H1 (cell line): ENCODE results near the gene COL4A2. TPM values are rescaled to one million over a fixed set of nuclear protein-coding genes. Genes with fewer than 3 reads are reported as not detected.

Experiments used
- CTCF ChIA-PET: fragments of 300-600 bp; sonication (Branson Sonifier 250); formaldehyde crosslinking; loops from one replicate; lab custom pipeline; 2021; ENCODE audit not compliant: partially characterized antibody; lab: Charles Lee
- POLR2A ChIA-PET: fragments of 300-600 bp; sonication (Branson Sonifier 250); formaldehyde crosslinking; loops from one replicate; lab custom pipeline; 2021; ENCODE audit warnings: inconsistent platforms; ENCODE audit not compliant: partially characterized antibody; lab: Charles Lee
- DNase-seq, 2 experiments: peaks; one replicate each; pipeline versions ENCODE4 v3.0.0 to v3.0.0-alpha.2; 2010 to 2022; ENCODE audit warnings: low spot score in 2 of 2, low read depth in 1 of 2, mixed read lengths in 1 of 2
- FAIRE-seq: peaks from 2 replicates; lab custom pipeline; 2011; peaks lifted over from hg19 to GRCh38; lab: Jason Lieb, UNC
- H2AFZ ChIP-seq: 2 replicates; pipeline ENCODE4 v1.8.1; 2012; ENCODE audit warnings: low read length, inconsistent platforms
- H2AK5ac ChIP-seq: 2 replicates; pipeline ENCODE4 v1.6.1; 2013; ENCODE audit warnings: low read depth, low read length
- H2BK120ac ChIP-seq: replicated peaks from 2 replicates; pipeline ENCODE3; 2013; ENCODE audit warnings: low read depth, low read length, inconsistent platforms
- H2BK12ac ChIP-seq: 2 replicates; pipeline ENCODE4 v1.6.1; 2013; ENCODE audit warnings: low read depth, low read length
- H2BK15ac ChIP-seq: 2 replicates; pipeline ENCODE4 v1.6.1; 2013; ENCODE audit warnings: low read length
- H2BK20ac ChIP-seq: 2 replicates; pipeline ENCODE4 v1.6.1; 2013; ENCODE audit warnings: low read length
- H2BK5ac ChIP-seq: 2 replicates; pipeline ENCODE4 v1.6.1; 2013; ENCODE audit warnings: low read depth, low read length
- H3K14ac ChIP-seq: 2 replicates; pipeline ENCODE4 v1.6.1; 2013; ENCODE audit warnings: inconsistent platforms; ENCODE audit not compliant: insufficient read length
- H3K18ac ChIP-seq: 2 replicates; pipeline ENCODE4 v1.6.1; 2013; ENCODE audit warnings: low read length; ENCODE audit errors: extremely low read depth
- H3K23ac ChIP-seq: 2 replicates; pipeline ENCODE4 v1.6.1; 2013; ENCODE audit warnings: inconsistent platforms; ENCODE audit not compliant: insufficient read length
- H3K23me2 ChIP-seq: 2 replicates; pipeline ENCODE4 v1.6.1; 2013; ENCODE audit warnings: low read depth, low read length
- H3K27ac ChIP-seq: 2 replicates; pipeline ENCODE4 v1.6.1; 2011; ENCODE audit warnings: low read depth, low read length, inconsistent platforms
- H3K27me3 ChIP-seq, 4 experiments: replicated peaks in 1 of 4; 1 replicate in 1 of 4; 2 replicates in 3 of 4; pipeline versions ENCODE4 v1.6.1 to v1.8.1; 2011 to 2013; ENCODE audit warnings: low read length in 3 of 4, mild to moderate bottlenecking in 3 of 4, inconsistent platforms in 2 of 4, mixed read lengths in 2 of 4, moderate library complexity in 1 of 4; ENCODE audit not compliant: control insufficient read depth in 3 of 4, insufficient read depth in 3 of 4; ENCODE audit errors: extremely low read depth in 1 of 4
- H3K36me3 ChIP-seq, 4 experiments: 2 replicates each; pipeline versions ENCODE4 v1.6.1 to v1.8.1; 2011 to 2013; ENCODE audit warnings: mild to moderate bottlenecking in 4 of 4, low read length in 3 of 4, moderate library complexity in 2 of 4, control low read depth in 1 of 4, inconsistent platforms in 1 of 4; ENCODE audit not compliant: insufficient read depth in 4 of 4, control insufficient read depth in 2 of 4
- H3K4ac ChIP-seq: replicated peaks from 2 replicates; pipeline ENCODE3; 2013; ENCODE audit warnings: low read length, low read depth, mixed read lengths, inconsistent platforms; ENCODE audit not compliant: insufficient read length
- H3K4me1 ChIP-seq, 4 experiments: replicated peaks in 1 of 4; 1 replicate in 1 of 4; 2 replicates in 3 of 4; pipeline versions ENCODE4 v1.6.1 to v1.8.1; 2011 to 2013; ENCODE audit warnings: low read length in 3 of 4, inconsistent platforms in 2 of 4, mixed read lengths in 1 of 4; ENCODE audit not compliant: insufficient read depth in 4 of 4, control insufficient read depth in 3 of 4
- H3K4me2 ChIP-seq, 2 experiments: 2 replicates each; pipeline versions ENCODE4 v1.6.1 to v1.8.1; 2011 to 2013; ENCODE audit warnings: low read depth in 2 of 2, low read length in 2 of 2, control low read depth in 1 of 2, inconsistent platforms in 1 of 2, mild to moderate bottlenecking in 1 of 2; ENCODE audit not compliant: insufficient read depth in 1 of 2
- H3K4me3 ChIP-seq, 4 experiments: fragments of 200-600, 300-600 bp in 1 of 4; sonication (generic), shearing (Covaris generic), sonication (Bioruptor Twin) in 1 of 4; 2 replicates each; pipeline versions ENCODE4 v1.5.1 to v1.8.1; 2011 to 2016; ENCODE audit warnings: low read length in 4 of 4, low read depth in 3 of 4, control low read depth in 2 of 4, inconsistent platforms in 2 of 4, mild to moderate bottlenecking in 2 of 4, mixed read lengths in 1 of 4, moderate library complexity in 1 of 4; ENCODE audit not compliant: insufficient read depth in 2 of 4; ENCODE audit errors: extremely low read depth in 1 of 4
- H3K56ac ChIP-seq: replicated peaks from 2 replicates; pipeline ENCODE3; 2013; ENCODE audit warnings: low read depth, mild to moderate bottlenecking, mixed read lengths, low read length, inconsistent platforms; ENCODE audit not compliant: insufficient read length
- H3K79me1 ChIP-seq: 2 replicates; pipeline ENCODE4 v1.6.1; 2013; ENCODE audit warnings: low read depth, low read length, control low read depth
- H3K79me2 ChIP-seq, 2 experiments: 2 replicates each; pipeline versions ENCODE4 v1.6.1 to v1.8.1; 2012 to 2013; ENCODE audit warnings: low read length in 2 of 2, mild to moderate bottlenecking in 2 of 2, inconsistent platforms in 1 of 2; ENCODE audit not compliant: insufficient read depth in 2 of 2, control insufficient read depth in 1 of 2
- H3K9ac ChIP-seq, 4 experiments: replicated peaks in 1 of 4; 1 replicate in 1 of 4; 2 replicates in 3 of 4; pipeline versions ENCODE4 v1.6.1 to v1.8.1; 2011 to 2013; ENCODE audit warnings: low read depth in 3 of 4, low read length in 3 of 4, control low read depth in 2 of 4, mild to moderate bottlenecking in 2 of 4, moderate library complexity in 2 of 4, inconsistent platforms in 1 of 4; ENCODE audit errors: extremely low read depth in 1 of 4
- H3K9me3 ChIP-seq, 2 experiments: 2 replicates each; pipeline versions ENCODE4 v1.6.1 to v1.8.1; 2012 to 2013; ENCODE audit warnings: mild to moderate bottlenecking in 2 of 2, moderate library complexity in 2 of 2, control low read depth in 1 of 2, inconsistent platforms in 1 of 2, low read depth in 1 of 2, low read length in 1 of 2, mixed read lengths in 1 of 2; ENCODE audit not compliant: insufficient read depth in 2 of 2
- H4K20me1 ChIP-seq, 2 experiments: replicated peaks in 1 of 2; 2 replicates each; pipeline versions ENCODE3 to v1.8.1; 2011 to 2013; ENCODE audit warnings: inconsistent platforms in 2 of 2, low read length in 2 of 2, mild to moderate bottlenecking in 1 of 2; ENCODE audit not compliant: insufficient read depth in 2 of 2, control insufficient read depth in 1 of 2
- H4K5ac ChIP-seq: 2 replicates; pipeline ENCODE4 v1.6.1; 2013; ENCODE audit warnings: low read length, low read depth, mixed read lengths, inconsistent platforms; ENCODE audit not compliant: insufficient read length
- H4K8ac ChIP-seq: 2 replicates; pipeline ENCODE4 v1.8.0; 2013; ENCODE audit warnings: mild to moderate bottlenecking, moderate library complexity, low read length, inconsistent platforms; ENCODE audit not compliant: insufficient read depth; ENCODE audit errors: extremely low read depth
- H4K91ac ChIP-seq: replicated peaks from 2 replicates; pipeline ENCODE3; 2013; ENCODE audit warnings: low read length, mixed read lengths, inconsistent platforms; ENCODE audit not compliant: insufficient read length
- CHD1 ChIP-seq: IDR thresholded peaks from 2 replicates; pipeline ENCODE4 v1.6.1; 2012; ENCODE audit warnings: low read depth, low read length, improper control_type of control experiment
- CREB1 ChIP-seq: IDR thresholded peaks from 2 replicates; pipeline ENCODE4 v1.6.1; 2012; ENCODE audit warnings: inconsistent platforms
- HDAC2 ChIP-seq, 2 experiments: fragments of 300-600 bp in 1 of 2; sonication (generic) in 1 of 2; IDR thresholded peaks; 2 replicates each; pipeline ENCODE4 v1.6.1; 2011 to 2012; ENCODE audit warnings: low read depth in 2 of 2, low read length in 2 of 2, mild to moderate bottlenecking in 2 of 2, moderate library complexity in 2 of 2, borderline replicate concordance in 1 of 2, inconsistent platforms in 1 of 2
- POLR2A ChIP-seq, 2 experiments: IDR thresholded peaks; 1 replicate in 1 of 2; 2 replicates in 1 of 2; pipeline ENCODE4 v1.6.1; 2011; ENCODE audit warnings: low read depth in 2 of 2, low read length in 2 of 2, mild to moderate bottlenecking in 2 of 2; ENCODE audit errors: control extremely low read depth in 1 of 2
- POLR2AphosphoS5 ChIP-seq: IDR thresholded peaks from 2 replicates; pipeline ENCODE4 v1.6.1; 2011; ENCODE audit warnings: low read depth, low read length
- SP4 ChIP-seq: IDR thresholded peaks from 2 replicates; pipeline ENCODE4 v1.6.1; 2012; ENCODE audit warnings: low read length, inconsistent platforms
- TBP ChIP-seq: IDR thresholded peaks from 2 replicates; pipeline ENCODE4 v1.6.1; 2011; ENCODE audit warnings: low read depth, low read length, improper control_type of control experiment
- WGBS, 2 experiments: shearing (Covaris generic) in 1 of 2; methylation state at CpG; one replicate each; pipeline versions ENCODE4 v1.1.6 to v1.1.7; 2013 to 2015; ENCODE audit warnings: low lambda C conversion rate in 2 of 2, mixed read lengths in 2 of 2, inconsistent platforms in 1 of 2, low coverage in 1 of 2, missing lambda C conversion rate in 1 of 2; ENCODE audit not compliant: insufficient replicate concordance in 2 of 2, insufficient coverage in 1 of 2, insufficient read length in 1 of 2; ENCODE audit errors: extremely low coverage in 1 of 2, missing lambda C conversion rate in 1 of 2; 5-methylcytosine and 5-hydroxymethylcytosine counted together
- polyA plus RNA-seq, 7 experiments: library from polyadenylated mRNA; depleted of rRNA in 3 of 7; stranded (reverse) in 5 of 7; unstranded in 2 of 7; fragments of >200 nt in 5 of 7; fragments of 200-250 nt in 2 of 7; gene quantifications; 1 replicate in 5 of 7; 2 replicates in 1 of 7; 4 replicates in 1 of 7; pipeline versions ENCODE4 v1.2.1 to v1.2.3, GENCODE V29; 2011 to 2013; ENCODE audit warnings: missing spikeins in 2 of 7, mixed read lengths in 2 of 7
- total RNA-seq: library from RNA; stranded (reverse); fragmentation: NEBNext Ultra II Directional; extraction: Animal tissue kit (Norgen Biotek cat#: 25700); gene quantifications from 2 replicates; pipeline ENCODE4 v1.2.1, GENCODE V29; 2021
- TF ChIP-seq, protein P1 (sequence below), 3 experiments: IDR thresholded peaks; 1 replicate in 2 of 3; 2 replicates in 1 of 3; pipeline versions ENCODE4 v1.5.1 to v1.6.1; 2011; ENCODE audit warnings: low read length in 3 of 3, mild to moderate bottlenecking in 3 of 3, inconsistent platforms in 2 of 3, low read depth in 1 of 3, moderate library complexity in 1 of 3; ENCODE audit not compliant: insufficient read depth in 1 of 3; ENCODE audit errors: control extremely low read depth in 1 of 3
- TF ChIP-seq, protein P2 (sequence below): IDR thresholded peaks from 2 replicates; pipeline ENCODE4 v1.6.1; 2011; ENCODE audit warnings: low read length, improper control_type of control experiment
- TF ChIP-seq, protein P3 (sequence below): IDR thresholded peaks from 2 replicates; pipeline ENCODE4 v1.6.1; 2012; ENCODE audit warnings: inconsistent platforms

COL4A2 gene
- total and polyA plus RNA-seq, 2 of the 8 experiments (the other 6 are each of a cell fraction or from before 2014, with no cell fraction given), result 80.4 to 87.3 TPM

DNA sequence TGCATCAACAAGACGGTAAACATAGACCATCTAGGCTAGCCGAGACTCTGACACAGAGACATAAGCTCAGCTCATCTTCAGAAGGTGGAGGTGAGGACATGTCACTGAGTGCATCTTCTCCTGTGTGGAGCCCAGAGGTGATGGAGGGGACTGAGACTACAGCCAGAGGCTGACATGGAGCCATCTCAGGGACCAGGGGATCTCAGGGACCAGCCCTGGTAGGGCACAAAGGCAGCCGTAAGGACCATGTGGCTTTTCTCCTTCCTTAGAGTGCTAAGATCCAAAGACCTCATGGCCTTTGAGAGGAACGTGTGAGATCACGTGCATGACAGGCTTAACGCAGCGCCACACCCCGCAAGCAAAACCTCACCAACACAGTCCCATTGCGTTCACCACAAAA lies 127.5 kb downstream of the COL4A2 start:
- H3K79me2 ChIP-seq, result no peaks in the 10 kb centered on the region
- no peaks in the 10 kb centered on the region for H3K9me3 ChIP-seq
- no peaks in the 10 kb centered on the region for H3K4me1 ChIP-seq
- H3K36me3 ChIP-seq, result peaks cover 0 to 30% (median 9%) of the 10 kb centered on the region in 4 experiments; a peak in 7 of 8 replicates
- no peak overlapping the region for H3K56ac ChIP-seq
- no peak overlapping the region for H4K91ac ChIP-seq
- FAIRE-seq (no peak), DNase-seq (no peak)
- WGBS, 2 experiments, result 95% methylated on average over 9 of the region's 9 CpGs; no CpG with 5 or more reads in 1 of the 2 experiments
- ChIA-PET POLR2A (no interaction called here), CTCF (interaction anchor here (0.7 kb wide), 1 partner anchor 10 kb away, joined by 3 read pairs; no protein-coding TSS in a partner anchor)
- no peak overlapping the region for H2AK5ac ChIP-seq
- H4K20me1 ChIP-seq, result no peaks in the 10 kb centered on the region
- H3K14ac ChIP-seq, result no peak overlapping the region
- H3K23me2 ChIP-seq, result no peaks in the 10 kb centered on the region
- H2BK12ac ChIP-seq, result no peak overlapping the region
- H3K9ac ChIP-seq, result no peak overlapping the region
- no peak overlapping the region for H2BK20ac ChIP-seq
- no peak overlapping the region for H3K4ac ChIP-seq
- no peak overlapping the region for H3K23ac ChIP-seq
- H3K4me2 ChIP-seq, result no peak overlapping the region
- no peak overlapping the region for H2BK120ac ChIP-seq
- H2BK5ac ChIP-seq, result no peak overlapping the region
- H2AFZ ChIP-seq, result no peak overlapping the region
- no peaks in the 10 kb centered on the region for H3K27me3 ChIP-seq
- no peak overlapping the region for H4K5ac ChIP-seq
- no peaks in the 10 kb centered on the region for H3K79me1 ChIP-seq
- no peak overlapping the region for H3K18ac ChIP-seq
- no peak overlapping the region for H2BK15ac ChIP-seq
- H3K4me3 ChIP-seq, result no peak overlapping the region
- no peak overlapping the region for H4K8ac ChIP-seq
- H3K27ac ChIP-seq, result no peak overlapping the region
- TF ChIP-seq HDAC2 (IDR thresholded peaks at IDR 0.05; ENCODE audit: borderline replicate concordance in 1 of 2, low read depth in 2 of 2, low read length in 2 of 2) (no peak), SP4 (no peak), POLR2AphosphoS5 (no peak), CREB1 (no peak), POLR2A (IDR thresholded peaks at IDR 0.05; ENCODE audit: control extremely low read depth in 1 of 2, low read depth in 2 of 2, low read length in 2 of 2) (no peak), TBP (no peak), CHD1 (no peak)
- TF ChIP-seq, protein P1, sequence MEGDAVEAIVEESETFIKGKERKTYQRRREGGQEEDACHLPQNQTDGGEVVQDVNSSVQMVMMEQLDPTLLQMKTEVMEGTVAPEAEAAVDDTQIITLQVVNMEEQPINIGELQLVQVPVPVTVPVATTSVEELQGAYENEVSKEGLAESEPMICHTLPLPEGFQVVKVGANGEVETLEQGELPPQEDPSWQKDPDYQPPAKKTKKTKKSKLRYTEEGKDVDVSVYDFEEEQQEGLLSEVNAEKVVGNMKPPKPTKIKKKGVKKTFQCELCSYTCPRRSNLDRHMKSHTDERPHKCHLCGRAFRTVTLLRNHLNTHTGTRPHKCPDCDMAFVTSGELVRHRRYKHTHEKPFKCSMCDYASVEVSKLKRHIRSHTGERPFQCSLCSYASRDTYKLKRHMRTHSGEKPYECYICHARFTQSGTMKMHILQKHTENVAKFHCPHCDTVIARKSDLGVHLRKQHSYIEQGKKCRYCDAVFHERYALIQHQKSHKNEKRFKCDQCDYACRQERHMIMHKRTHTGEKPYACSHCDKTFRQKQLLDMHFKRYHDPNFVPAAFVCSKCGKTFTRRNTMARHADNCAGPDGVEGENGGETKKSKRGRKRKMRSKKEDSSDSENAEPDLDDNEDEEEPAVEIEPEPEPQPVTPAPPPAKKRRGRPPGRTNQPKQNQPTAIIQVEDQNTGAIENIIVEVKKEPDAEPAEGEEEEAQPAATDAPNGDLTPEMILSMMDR (IDR thresholded peaks at IDR 0.05; ENCODE audit: control extremely low read depth in 1 of 3, insufficient read depth in 1 of 3, low read depth in 1 of 3, low read length in 3 of 3), result no peak
- TF ChIP-seq, protein P2, sequence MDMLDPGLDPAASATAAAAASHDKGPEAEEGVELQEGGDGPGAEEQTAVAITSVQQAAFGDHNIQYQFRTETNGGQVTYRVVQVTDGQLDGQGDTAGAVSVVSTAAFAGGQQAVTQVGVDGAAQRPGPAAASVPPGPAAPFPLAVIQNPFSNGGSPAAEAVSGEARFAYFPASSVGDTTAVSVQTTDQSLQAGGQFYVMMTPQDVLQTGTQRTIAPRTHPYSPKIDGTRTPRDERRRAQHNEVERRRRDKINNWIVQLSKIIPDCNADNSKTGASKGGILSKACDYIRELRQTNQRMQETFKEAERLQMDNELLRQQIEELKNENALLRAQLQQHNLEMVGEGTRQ, result no peak
- TF ChIP-seq, protein P3, sequence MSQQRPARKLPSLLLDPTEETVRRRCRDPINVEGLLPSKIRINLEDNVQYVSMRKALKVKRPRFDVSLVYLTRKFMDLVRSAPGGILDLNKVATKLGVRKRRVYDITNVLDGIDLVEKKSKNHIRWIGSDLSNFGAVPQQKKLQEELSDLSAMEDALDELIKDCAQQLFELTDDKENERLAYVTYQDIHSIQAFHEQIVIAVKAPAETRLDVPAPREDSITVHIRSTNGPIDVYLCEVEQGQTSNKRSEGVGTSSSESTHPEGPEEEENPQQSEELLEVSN, result no peak
